GM12878 (cell line): Measurements from ENCODE around the gene INHBE. TPM values are rescaled to one million over a fixed set of nuclear protein-coding genes. Genes with fewer than 3 reads are reported as not detected.

Source experiments
- ATAC-seq: fragments of 200-7000 bp; cut with Tn5 transposase; 3 replicates; pipeline ENCODE4 v1.9.1; 2020; ENCODE audit warnings: mild to moderate bottlenecking, moderate library complexity
- BruUV-seq: library from RNA; stranded (reverse); fragments of 400-500 nt; replicated peaks from 2 replicates; lab custom pipeline; 2021; lab: Mats Ljungman, UMichigan
- CTCF ChIA-PET: fragments of 300-600 bp; sonication (Branson Sonifier 250); formaldehyde crosslinking; extraction: SDS; loops from one replicate; lab custom pipeline; 2021; ENCODE audit warnings: inconsistent platforms; lab: Yijun Ruan, JAX
- POLR2A ChIA-PET: fragments of 350-600 bp; formaldehyde crosslinking; extraction: SDS; loops from one replicate; lab custom pipeline; 2021; ENCODE audit warnings: inconsistent platforms; lab: Charles Lee
- RAD21 ChIA-PET: fragments of 300-600 bp; sonication (Branson Sonifier 250); formaldehyde crosslinking; loops from one replicate; lab custom pipeline; 2023; ENCODE audit warnings: antibody characterized with exemption; ENCODE audit not compliant: unreplicated experiment; lab: Charles Lee
- SMC1A ChIA-PET: fragments of 300-600 bp; sonication (Branson Sonifier 250); formaldehyde crosslinking; loops from one replicate; lab custom pipeline; 2023; ENCODE audit not compliant: unreplicated experiment, uncharacterized antibody; lab: Charles Lee
- DNase-seq: peaks from one replicate; pipeline ENCODE4 v3.0.0-alpha.2; 2011; ENCODE audit warnings: low read depth, low spot score
- FAIRE-seq: peaks from 3 replicates; lab custom pipeline; 2011; peaks lifted over from hg19 to GRCh38; lab: Jason Lieb, UNC
- H2AFZ ChIP-seq: 2 replicates; pipeline ENCODE4 v1.6.0; 2011; ENCODE audit warnings: low read depth, low read length, control low read depth; ENCODE audit not compliant: control insufficient read depth
- H3K27ac ChIP-seq: 2 replicates; pipeline ENCODE4 v1.5.1; 2011; ENCODE audit warnings: control low read depth; ENCODE audit not compliant: control insufficient read depth, insufficient read depth
- H3K27me3 ChIP-seq, 2 experiments: replicated peaks in 1 of 2; 2 replicates each; pipeline versions ENCODE4 v1.6.0 to v1.6.1; 2011; ENCODE audit warnings: low read length in 1 of 2; ENCODE audit not compliant: control insufficient read depth in 2 of 2, insufficient read depth in 2 of 2
- H3K36me3 ChIP-seq, 2 experiments: 2 replicates each; pipeline ENCODE4 v1.5.1; 2011; ENCODE audit warnings: low read length in 1 of 2; ENCODE audit not compliant: control insufficient read depth in 2 of 2, insufficient read depth in 2 of 2
- H3K4me1 ChIP-seq: 2 replicates; pipeline ENCODE4 v1.6.1; 2011; ENCODE audit warnings: mild to moderate bottlenecking, low read length, moderate library complexity, mixed read lengths; ENCODE audit not compliant: control insufficient read depth, insufficient read depth
- H3K4me2 ChIP-seq: 2 replicates; pipeline ENCODE4 v1.6.0; 2011; ENCODE audit warnings: control low read depth; ENCODE audit not compliant: control insufficient read depth, insufficient read depth
- H3K4me3 ChIP-seq: fragments of 200-600 bp; sonication (generic); 2 replicates; pipeline ENCODE4 v1.5.1; 2016
- H3K79me2 ChIP-seq: 2 replicates; pipeline ENCODE4 v1.6.0; 2011; ENCODE audit warnings: low read length; ENCODE audit not compliant: control insufficient read depth, insufficient read depth
- H3K9ac ChIP-seq: 2 replicates; pipeline ENCODE4 v1.8.0; 2011; ENCODE audit warnings: low read length, control low read depth, mixed read lengths; ENCODE audit not compliant: control insufficient read depth, insufficient read depth
- H3K9me3 ChIP-seq: replicated peaks from 3 replicates; pipeline ENCODE4 v1.5.1; 2011; ENCODE audit warnings: mild to moderate bottlenecking, low read length; ENCODE audit not compliant: control insufficient read depth, insufficient read depth
- H4K20me1 ChIP-seq: 2 replicates; pipeline ENCODE4 v1.6.0; 2011; ENCODE audit not compliant: control insufficient read depth, insufficient read depth
- BCLAF1 ChIP-seq: fragments of 450-650 bp; IDR thresholded peaks from 2 replicates; pipeline ENCODE4 v1.6.1; 2017; ENCODE audit warnings: antibody characterized with exemption, mild to moderate bottlenecking, moderate library complexity
- CUX1 ChIP-seq: IDR thresholded peaks from 2 replicates; pipeline ENCODE4 v1.6.1; 2012; ENCODE audit warnings: improper control_type of control experiment, low read depth, low read length; ENCODE audit not compliant: insufficient replicate concordance
- FOXK2 ChIP-seq: fragments of 450-650 bp; IDR thresholded peaks from 2 replicates; pipeline ENCODE4 v1.6.1; 2017; ENCODE audit warnings: mild to moderate bottlenecking, moderate library complexity
- HDAC2 ChIP-seq: fragments of 200-600 bp; sonication (generic); IDR thresholded peaks from 2 replicates; pipeline ENCODE4 v1.6.1; 2017
- HDGF ChIP-seq: fragments of 450-650 bp; IDR thresholded peaks from 2 replicates; pipeline ENCODE4 v1.6.1; 2016; ENCODE audit warnings: antibody characterized with exemption
- NKRF ChIP-seq: fragments of 450-650 bp; conservative IDR thresholded peaks from 2 replicates; pipeline ENCODE4 v1.6.1; 2017; ENCODE audit warnings: mild to moderate bottlenecking, moderate library complexity
- POLR2AphosphoS2 ChIP-seq: IDR thresholded peaks from 2 replicates; pipeline ENCODE4 v1.6.1; 2011; ENCODE audit warnings: low read depth, mild to moderate bottlenecking, low read length, improper control_type of control experiment, moderate library complexity
- POLR2AphosphoS5 ChIP-seq: IDR thresholded peaks from 2 replicates; pipeline ENCODE4 v1.6.1; 2011; ENCODE audit warnings: mild to moderate bottlenecking, low read length, inconsistent platforms
- SUPT20H ChIP-seq: IDR thresholded peaks from 2 replicates; pipeline ENCODE4 v1.6.1; 2011; ENCODE audit warnings: low read depth, mild to moderate bottlenecking, low read length, moderate library complexity, borderline replicate concordance; ENCODE audit not compliant: control insufficient read depth
- ZBED1 ChIP-seq: IDR thresholded peaks from 2 replicates; pipeline ENCODE4 v1.6.1; 2016; ENCODE audit warnings: borderline replicate concordance
- ZNF217 ChIP-seq: fragments of 450-650 bp; IDR thresholded peaks from 2 replicates; pipeline ENCODE4 v1.6.1; 2017; ENCODE audit warnings: antibody characterized with exemption, mild to moderate bottlenecking
- WGBS: methylation state at CpG from one replicate; pipeline ENCODE4 v1.1.6; 2016; ENCODE audit warnings: low lambda C conversion rate; ENCODE audit not compliant: insufficient replicate concordance, insufficient coverage; ENCODE audit errors: missing lambda C conversion rate; 5-methylcytosine and 5-hydroxymethylcytosine counted together
- in situ Hi-C: fragments of 300-500 bp; cut with MboI; formaldehyde crosslinking; loops from 9 replicates; pipeline ENCODE4 v1.14.3; 2018; ENCODE audit warnings: mixed read lengths
- intact Hi-C: fragments of 100-400 bp; cut with micrococcal nuclease; formaldehyde crosslinking; loops from one replicate; pipeline ENCODE4 v1.14.2; 2022; ENCODE audit not compliant: unreplicated experiment
- polyA plus RNA-seq, 11 experiments: library from polyadenylated mRNA; depleted of rRNA in 4 of 11; unstranded in 6 of 11; stranded (reverse) in 5 of 11; fragments of >200 nt; fragmentation: Nextera tagmentation in 4 of 11; fragmentation: Illumina TruSeq in 1 of 11; extraction: Ambion mirVana in 4 of 11; extraction: Trizol in 1 of 11; gene quantifications; 1 replicate in 1 of 11; 2 replicates in 10 of 11; pipeline versions ENCODE4 v1.2.1 to v1.2.3, GENCODE V29; 2011 to 2016; ENCODE audit warnings: inconsistent platforms in 2 of 11, missing spikeins in 2 of 11, low read depth in 1 of 11
- total RNA-seq, 4 experiments: library from RNA; depleted of rRNA in 3 of 4; stranded (reverse); fragments of >200 nt in 3 of 4; fragmentation: Illumina TruSeq in 1 of 4; extraction: Trizol in 1 of 4; gene quantifications; 2 replicates each; pipeline versions ENCODE4 v1.2.1 to v1.2.3, GENCODE V29; 2013 to 2021
- TF ChIP-seq, protein P1 (sequence below): IDR thresholded peaks from 2 replicates; pipeline ENCODE4 v1.6.1; 2011; ENCODE audit warnings: borderline replicate concordance, low read depth, mild to moderate bottlenecking, moderate library complexity, low read length; ENCODE audit not compliant: insufficient read depth, poor library complexity, severe bottlenecking

The INHBE gene
- total and polyA plus RNA-seq, 10 of the 15 experiments (the other 5 are each of a cell fraction or from before 2014, with no cell fraction given), result 0.09 to 2.5 (median 0.37) TPM

GRCh38 chr12:57428965-57429364, 26.1 kb upstream of the INHBE start:
- SMC1A ChIA-PET, result interaction anchor here (0.6 to 2.1 kb wide), 4 partner anchors 25 to 164 kb away, joined by 3 to 30 read pairs (median 4); partner anchors contain the start of gene INHBE
- DNase-seq (no peak), ATAC-seq (no peak), FAIRE-seq (no peak)
- WGBS, result 80% methylated on average over 6 of the region's 6 CpGs
- intact Hi-C loops, result no loop called here
- Histone ChIP-seq H2AFZ (no peak overlapping the region), H3K4me3 (peak overlapping the region; percentile 88), H3K27ac (peak overlapping the region; percentile 90), H3K4me1 (peaks cover 5% of the 10 kb centered on the region; the same call in 1 of the 2 replicates), H3K9ac (peak overlapping the region; percentile 90), H3K27me3 (no peaks in the 10 kb centered on the region), H3K4me2 (peak overlapping the region; percentile 81), H3K79me2 (peaks cover 20% of the 10 kb centered on the region), H3K36me3 (no peaks in the 10 kb centered on the region; a peak in 1 of 4 replicates), H3K9me3 (no peaks in the 10 kb centered on the region), H4K20me1 (no peaks in the 10 kb centered on the region)
- no TSS peak for BruUV-seq
- in situ Hi-C loops, result no loop called here
- POLR2A ChIA-PET, result interaction anchor here (0.5 to 2.3 kb wide), 5 partner anchors 10 to 121 kb away, joined by 3 to 29 read pairs (median 4); partner anchors contain the start of genes GLI1 and INHBE
- RAD21 ChIA-PET, result interaction anchor here (1.5 to 2.2 kb wide), 4 partner anchors 8 to 30 kb away, joined by 3 to 55 read pairs (median 8); partner anchors contain the start of genes GLI1 and INHBE
- CTCF ChIA-PET, result interaction anchor here (2.0 to 5.7 kb wide), 3 partner anchors 19 to 30 kb away, joined by 6 to 82 read pairs (median 22); partner anchors contain the start of gene INHBE
- TF ChIP-seq HDAC2 (no peak), BCLAF1 (no peak), POLR2AphosphoS5 (no peak), FOXK2 (no peak), SUPT20H (no peak), ZBED1 (no peak), CUX1 (no peak), POLR2AphosphoS2 (no peak), ZNF217 (no peak), HDGF (no peak), NKRF (no peak)
- TF ChIP-seq, protein P1, sequence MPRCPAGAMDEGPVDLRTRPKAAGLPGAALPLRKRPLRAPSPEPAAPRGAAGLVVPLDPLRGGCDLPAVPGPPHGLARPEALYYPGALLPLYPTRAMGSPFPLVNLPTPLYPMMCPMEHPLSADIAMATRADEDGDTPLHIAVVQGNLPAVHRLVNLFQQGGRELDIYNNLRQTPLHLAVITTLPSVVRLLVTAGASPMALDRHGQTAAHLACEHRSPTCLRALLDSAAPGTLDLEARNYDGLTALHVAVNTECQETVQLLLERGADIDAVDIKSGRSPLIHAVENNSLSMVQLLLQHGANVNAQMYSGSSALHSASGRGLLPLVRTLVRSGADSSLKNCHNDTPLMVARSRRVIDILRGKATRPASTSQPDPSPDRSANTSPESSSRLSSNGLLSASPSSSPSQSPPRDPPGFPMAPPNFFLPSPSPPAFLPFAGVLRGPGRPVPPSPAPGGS, result no peak
